Right renal cortex interstitium (tissue), 3 donors: ENCODE results near the gene MEOX1. TPM values are rescaled to one million over a fixed set of nuclear protein-coding genes. Genes with fewer than 3 reads are reported as not detected.
"Not testable (repeated sequence)": the region's sequence is repeated elsewhere in the genome, so short reads cannot be mapped to it uniquely, and the experiment has no call there.

Source experiments
- DNase-seq, 3 donors: peaks; one replicate each; pipeline ENCODE4 v3.0.0-alpha.2; 2013; ENCODE audit warnings: low read depth in 3 of 3, low spot score in 2 of 3
- polyA plus RNA-seq, 3 donors: library from polyadenylated mRNA; unstranded; fragments of 120-200 nt; gene quantifications; one replicate each; pipeline ENCODE4 v1.2.1, GENCODE V29; 2013; ENCODE audit not compliant: insufficient read length in 3 of 3

The MEOX1 gene
- 10 to 100 TPM; 11.1 to 18.4 (median 11.2) TPM for polyA plus RNA-seq

DNA sequence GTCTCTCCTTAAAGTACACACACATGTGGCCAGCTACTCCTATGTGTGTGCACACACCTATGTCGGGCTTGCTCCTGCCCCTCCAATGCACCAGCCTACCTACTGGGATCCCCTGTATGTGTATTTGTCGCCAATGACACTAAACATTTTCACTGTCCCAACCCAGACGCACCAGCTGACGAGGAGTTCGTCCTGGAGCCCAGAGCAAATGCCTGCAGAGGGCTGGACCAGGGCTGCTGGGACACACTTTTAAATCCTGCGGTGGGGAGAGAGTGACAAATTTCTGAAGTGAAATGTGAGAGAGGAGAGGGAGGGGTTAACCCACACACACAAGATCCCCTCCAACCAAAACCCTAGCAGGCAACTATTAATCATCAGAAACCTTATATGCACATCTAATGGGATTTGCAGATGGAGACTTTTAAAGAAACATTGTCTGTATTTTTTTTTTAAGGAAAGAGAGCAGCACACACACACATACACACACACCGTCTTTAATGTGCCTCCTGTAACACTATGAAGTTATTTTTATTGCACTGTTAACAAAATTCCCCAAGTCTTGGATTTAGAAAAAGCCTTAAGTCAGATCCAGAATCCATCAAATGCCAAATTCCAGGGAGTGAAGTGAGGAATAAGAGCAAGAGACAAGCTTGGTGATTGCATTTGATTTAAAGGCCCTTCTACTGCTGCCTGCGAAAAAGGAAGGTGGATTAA is at the start of gene MEOX1:
Gene MEOX1 (minus strand): TSS at position 224 of the 714 bp plus-strand sequence. CDS start 388 bp downstream, outside the sequence.
- no peak for DNase-seq

GRCh38 chr17:43710101-43710500 is 48.4 kb upstream of the MEOX1 start:
- DNase-seq, result no peak

DNA sequence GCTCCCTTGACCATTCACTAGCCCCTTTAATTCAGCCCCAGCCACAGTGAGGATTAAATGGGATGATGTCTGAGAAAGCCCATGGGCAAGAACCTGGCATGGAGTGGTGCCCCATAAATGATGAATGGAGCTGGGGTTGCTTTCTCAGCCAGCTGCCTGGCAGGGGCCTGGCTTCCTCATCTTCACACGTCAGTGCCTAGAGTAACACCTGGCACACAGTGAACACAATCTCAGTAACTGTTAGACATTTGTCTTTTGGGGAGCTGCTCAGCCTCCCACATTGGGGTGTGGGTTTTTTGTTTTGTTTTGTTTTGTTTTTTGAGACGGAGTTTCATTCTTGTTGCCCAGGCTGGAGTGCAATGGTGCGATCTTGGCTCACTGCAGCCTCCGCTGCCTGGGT is 47.5 kb upstream of the MEOX1 start:
- no peak for DNase-seq

GRCh38 chr17:43707184-43707583 is 45.5 kb upstream of the MEOX1 start:
- no peak for DNase-seq

- no peak for DNase-seq
Measured at GRCh38 chr17:43706235-43706634, 44.5 kb upstream of the MEOX1 start.

- no peak for DNase-seq
Measured at GRCh38 chr17:43703630-43704029, 41.9 kb upstream of the MEOX1 start.

DNA sequence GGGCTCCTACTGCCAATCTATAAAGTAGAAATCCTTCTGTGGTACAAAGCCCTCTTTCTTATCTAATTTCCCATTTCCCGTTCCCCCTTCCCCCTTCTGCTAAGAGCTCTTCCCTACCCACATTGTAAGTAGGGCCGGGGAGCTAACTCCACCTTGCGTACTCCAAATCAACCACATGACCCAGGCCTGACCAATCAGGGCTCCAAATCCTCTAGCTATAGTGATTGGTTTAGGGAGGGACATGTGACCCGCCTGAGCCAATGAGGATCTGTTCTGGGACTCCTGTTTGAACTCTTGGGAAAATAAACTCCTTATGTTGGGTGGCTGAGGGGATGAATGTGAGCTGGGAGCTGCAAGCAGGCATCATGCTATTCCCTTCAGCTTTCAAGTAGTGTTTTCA is 40.9 kb upstream of the MEOX1 start:
- no peak for DNase-seq

GRCh38 chr17:43701318-43701743 is 39.6 kb upstream of the MEOX1 start:
- DNase-seq, result no peak

DNA sequence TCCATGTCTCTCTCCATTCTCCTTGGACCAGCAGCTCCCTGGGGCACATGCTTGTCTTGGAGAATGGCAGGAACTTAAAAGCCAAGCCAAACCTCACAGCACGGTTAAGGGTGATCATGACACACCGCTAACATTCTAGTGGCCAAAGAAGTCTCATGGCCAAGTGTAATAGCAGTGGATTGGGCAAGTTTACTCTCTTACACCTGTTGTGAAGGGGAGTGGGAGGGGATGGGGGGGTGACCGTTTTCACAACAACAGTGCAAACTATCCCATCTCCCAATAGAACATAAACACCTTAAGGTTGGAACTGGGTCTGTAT is 37.7 kb upstream of the MEOX1 start:
- no peak for DNase-seq

- DNase-seq, result no peak
Measured at GRCh38 chr17:43698678-43699437, 37.1 kb upstream of the MEOX1 start.

GRCh38 chr17:43697937-43698336 is 36.2 kb upstream of the MEOX1 start:
- no peak for DNase-seq

DNA sequence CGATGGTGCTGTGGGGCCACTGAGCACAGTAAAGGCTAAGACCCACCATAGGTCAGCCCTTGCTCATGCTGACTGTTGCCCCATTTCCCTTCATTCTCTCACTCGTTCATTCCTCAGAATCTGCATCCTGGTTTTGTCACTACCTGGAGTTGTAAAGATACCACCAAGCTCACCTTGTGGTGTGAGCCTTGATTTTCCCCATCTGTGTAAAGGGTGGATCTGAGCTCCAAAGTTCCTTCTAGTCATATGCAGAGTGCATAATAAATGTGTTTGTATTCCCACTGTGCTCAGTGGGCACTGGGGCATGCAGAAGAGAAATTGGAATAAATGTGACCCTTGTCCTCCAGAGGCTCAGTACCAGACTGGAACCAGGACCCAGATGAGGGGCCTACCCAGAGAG is 35.2 kb upstream of the MEOX1 start:
- DNase-seq, result no peak

GRCh38 chr17:43695970-43696865 is 34.5 kb upstream of the MEOX1 start:
- DNase-seq, result no peak

- peak; percentile 69 to 82 (median 80) for DNase-seq
Measured at GRCh38 chr17:43694081-43694870, 32.6 kb upstream of the MEOX1 start.

DNA sequence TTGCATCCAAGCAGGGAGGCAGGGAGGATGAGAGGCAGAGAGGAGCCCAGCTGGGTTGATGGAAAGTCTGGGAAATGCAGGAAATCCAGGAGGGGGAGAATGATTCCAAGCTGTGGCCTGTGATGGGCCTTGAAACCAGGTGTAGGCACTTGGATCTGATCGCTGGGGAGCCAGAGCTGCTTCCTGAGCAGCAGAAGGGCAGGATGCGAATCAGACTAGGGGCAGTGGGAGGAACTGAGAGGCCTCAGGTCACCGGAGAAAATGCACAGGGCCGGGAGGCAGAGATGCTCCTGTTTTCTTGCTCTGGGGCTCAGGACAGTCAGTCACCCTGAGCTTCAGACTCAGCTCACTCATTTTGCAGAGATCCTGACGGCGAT is 29.6 kb upstream of the MEOX1 start:
- no peak for DNase-seq

GRCh38 chr17:43690624-43691316 is 29.0 kb upstream of the MEOX1 start:
- DNase-seq, result no peak

- DNase-seq, result no peak
Measured at GRCh38 chr17:43689814-43690213, 28.1 kb upstream of the MEOX1 start.

GRCh38 chr17:43689131-43689530 is 27.4 kb upstream of the MEOX1 start:
- no peak for DNase-seq

GRCh38 chr17:43686957-43687356 is 25.2 kb upstream of the MEOX1 start:
- not testable (repeated sequence) for DNase-seq
